Measurements from ENCODE around the gene GPRIN3. TPM values are rescaled to one million over a fixed set of nuclear protein-coding genes. Genes with fewer than 3 reads are reported as not detected.

The GPRIN3 gene
- polyA plus RNA-seq, 1 donor (not counting 4 experiments of a cell fraction or from before 2014, with no cell fraction given): not detected

DNA sequence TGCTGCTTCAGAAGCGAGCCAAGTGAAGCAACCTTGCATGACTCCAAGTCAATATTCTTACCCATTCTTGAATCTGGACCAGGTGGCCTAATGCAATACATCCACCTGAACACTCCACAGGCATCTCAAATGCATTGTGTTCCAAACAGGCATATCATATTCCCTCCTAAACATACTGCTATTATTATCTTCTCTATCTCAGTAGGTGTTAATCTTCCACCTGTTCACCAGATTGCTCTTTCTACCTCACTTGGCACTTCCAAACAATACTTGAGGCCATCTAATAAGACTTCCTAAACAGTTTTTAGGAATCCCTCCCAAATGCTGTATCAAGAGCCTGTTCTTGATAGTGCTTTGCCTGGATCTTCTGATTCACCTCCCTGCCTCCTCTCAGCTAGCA is 90.7 kb downstream of the GPRIN3 start:
- Histone ChIP-seq H3K9ac (ENCODE audit: control insufficient read depth, extremely low read depth, insufficient read depth, low read length) (no peak overlapping the region), H4K20me1 (ENCODE audit: control insufficient read depth, extremely low read depth, insufficient read depth, low read length) (no peaks in the 10 kb centered on the region), H2AFZ (ENCODE audit: control insufficient read depth, low read length) (no peak overlapping the region), H3K4me2 (ENCODE audit: control insufficient read depth, extremely low read depth, insufficient read depth, low read depth, low read length) (no peak overlapping the region), H3K36me3 (ENCODE audit: control insufficient read depth in 2 of 2, extremely low read depth in 1 of 2, insufficient read depth in 2 of 2, low read length in 2 of 2) (no peaks in the 10 kb centered on the region), H3K4me3 (ENCODE audit: control insufficient read depth in 2 of 3, extremely low read depth in 1 of 3, insufficient read depth in 2 of 3, low read depth in 1 of 3, low read length in 3 of 3) (no peak overlapping the region), H3K9me3 (ENCODE audit: control insufficient read depth, low read depth, low read length) (no peaks in the 10 kb centered on the region), H3K27ac (ENCODE audit: control insufficient read depth, insufficient read depth, low read length) (no peak overlapping the region), H3K27me3 (ENCODE audit: control insufficient read depth, extremely low read depth, insufficient read depth, low read length) (peaks cover 5% of the 10 kb centered on the region), H3K9me1 (ENCODE audit: control insufficient read depth, extremely low read depth, insufficient read depth, low read length) (no peaks in the 10 kb centered on the region), H3K79me2 (ENCODE audit: control insufficient read depth, insufficient read depth, low read length) (no peaks in the 10 kb centered on the region), H3K4me1 (ENCODE audit: control insufficient read depth, extremely low read depth, insufficient read depth, low read length) (no peaks in the 10 kb centered on the region)
- FAIRE-seq: no peak
- dilution Hi-C loops (cut with MboI; ENCODE audit: extremely low pct_ligation_motif_present, low sequenced_read_pairs): no loop called here
- TF ChIP-seq CTCF (optimal IDR thresholded peaks at IDR 0.05 in 1 of 3, IDR thresholded peaks at IDR 0.05 in 1 of 3, conservative IDR thresholded peaks at IDR 0.05 in 1 of 3; ENCODE audit: extremely low read depth in 1 of 3, insufficient read depth in 2 of 3, low read length in 3 of 3): no peak
- no peak for TF ChIP-seq EZH2 (IDR thresholded peaks at IDR 0.05; ENCODE audit: low read length)
- DNase-seq (ENCODE audit: low read depth, low spot score): no peak

DNA sequence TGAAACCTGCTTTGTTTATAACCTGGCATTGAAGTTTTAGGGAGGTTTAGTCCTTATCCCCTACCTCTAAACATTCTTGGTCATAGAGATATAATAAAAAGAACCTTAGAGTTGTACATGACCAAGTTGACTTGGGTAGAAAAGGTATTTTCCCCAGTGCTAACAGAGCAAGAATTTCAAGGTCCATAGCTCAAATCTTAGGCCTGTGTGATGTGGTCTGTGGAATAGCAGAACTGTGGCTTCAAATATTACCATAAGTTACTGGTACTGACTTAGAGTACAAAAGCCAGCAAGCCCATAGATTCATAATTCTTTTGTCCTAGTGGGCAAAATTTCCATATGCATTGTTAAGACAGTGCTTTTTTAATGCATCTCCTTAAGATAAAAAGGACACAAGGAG is 91.2 kb downstream of the GPRIN3 start:
- H2AFZ ChIP-seq (ENCODE audit: control insufficient read depth, low read length): no peak overlapping the region
- no peaks in the 10 kb centered on the region for H3K36me3 ChIP-seq (ENCODE audit: control insufficient read depth in 2 of 2, extremely low read depth in 1 of 2, insufficient read depth in 2 of 2, low read length in 2 of 2)
- TF ChIP-seq EZH2 (IDR thresholded peaks at IDR 0.05; ENCODE audit: low read length) (no peak), CTCF (optimal IDR thresholded peaks at IDR 0.05 in 1 of 3, IDR thresholded peaks at IDR 0.05 in 1 of 3, conservative IDR thresholded peaks at IDR 0.05 in 1 of 3; ENCODE audit: extremely low read depth in 1 of 3, insufficient read depth in 2 of 3, low read length in 3 of 3) (no peak)
- no peak overlapping the region for H3K4me3 ChIP-seq (ENCODE audit: control insufficient read depth in 2 of 3, extremely low read depth in 1 of 3, insufficient read depth in 2 of 3, low read depth in 1 of 3, low read length in 3 of 3)
- no peaks in the 10 kb centered on the region for H3K79me2 ChIP-seq (ENCODE audit: control insufficient read depth, insufficient read depth, low read length)
- H3K27me3 ChIP-seq (ENCODE audit: control insufficient read depth, extremely low read depth, insufficient read depth, low read length): peaks cover 5% of the 10 kb centered on the region
- no peaks in the 10 kb centered on the region for H3K4me1 ChIP-seq (ENCODE audit: control insufficient read depth, extremely low read depth, insufficient read depth, low read length)
- no peaks in the 10 kb centered on the region for H3K9me1 ChIP-seq (ENCODE audit: control insufficient read depth, extremely low read depth, insufficient read depth, low read length)
- H3K9ac ChIP-seq (ENCODE audit: control insufficient read depth, extremely low read depth, insufficient read depth, low read length): no peak overlapping the region
- H3K4me2 ChIP-seq (ENCODE audit: control insufficient read depth, extremely low read depth, insufficient read depth, low read depth, low read length): no peak overlapping the region
- no peaks in the 10 kb centered on the region for H3K9me3 ChIP-seq (ENCODE audit: control insufficient read depth, low read depth, low read length)
- dilution Hi-C loops (cut with MboI; ENCODE audit: extremely low pct_ligation_motif_present, low sequenced_read_pairs): no loop called here
- H4K20me1 ChIP-seq (ENCODE audit: control insufficient read depth, extremely low read depth, insufficient read depth, low read length): no peaks in the 10 kb centered on the region
- no peak for DNase-seq (ENCODE audit: low read depth, low spot score)
- no peak overlapping the region for H3K27ac ChIP-seq (ENCODE audit: control insufficient read depth, insufficient read depth, low read length)
- FAIRE-seq: no peak

Measured in keratinocyte (primary cell).